GM21381 (cell line): ENCODE data around the gene AXIN1.
"Not testable (repeated sequence)": the region's sequence is repeated elsewhere in the genome, so short reads cannot be mapped to it uniquely, and the experiment has no call there.

Experiments
- ATAC-seq: cut with Tn5 transposase; IDR thresholded peaks from one replicate; pipeline ENCODE4 v1.9.1; 2021; ENCODE audit warnings: mild to moderate bottlenecking, moderate library complexity; ENCODE audit not compliant: unreplicated experiment

The AXIN1 gene

DNA sequence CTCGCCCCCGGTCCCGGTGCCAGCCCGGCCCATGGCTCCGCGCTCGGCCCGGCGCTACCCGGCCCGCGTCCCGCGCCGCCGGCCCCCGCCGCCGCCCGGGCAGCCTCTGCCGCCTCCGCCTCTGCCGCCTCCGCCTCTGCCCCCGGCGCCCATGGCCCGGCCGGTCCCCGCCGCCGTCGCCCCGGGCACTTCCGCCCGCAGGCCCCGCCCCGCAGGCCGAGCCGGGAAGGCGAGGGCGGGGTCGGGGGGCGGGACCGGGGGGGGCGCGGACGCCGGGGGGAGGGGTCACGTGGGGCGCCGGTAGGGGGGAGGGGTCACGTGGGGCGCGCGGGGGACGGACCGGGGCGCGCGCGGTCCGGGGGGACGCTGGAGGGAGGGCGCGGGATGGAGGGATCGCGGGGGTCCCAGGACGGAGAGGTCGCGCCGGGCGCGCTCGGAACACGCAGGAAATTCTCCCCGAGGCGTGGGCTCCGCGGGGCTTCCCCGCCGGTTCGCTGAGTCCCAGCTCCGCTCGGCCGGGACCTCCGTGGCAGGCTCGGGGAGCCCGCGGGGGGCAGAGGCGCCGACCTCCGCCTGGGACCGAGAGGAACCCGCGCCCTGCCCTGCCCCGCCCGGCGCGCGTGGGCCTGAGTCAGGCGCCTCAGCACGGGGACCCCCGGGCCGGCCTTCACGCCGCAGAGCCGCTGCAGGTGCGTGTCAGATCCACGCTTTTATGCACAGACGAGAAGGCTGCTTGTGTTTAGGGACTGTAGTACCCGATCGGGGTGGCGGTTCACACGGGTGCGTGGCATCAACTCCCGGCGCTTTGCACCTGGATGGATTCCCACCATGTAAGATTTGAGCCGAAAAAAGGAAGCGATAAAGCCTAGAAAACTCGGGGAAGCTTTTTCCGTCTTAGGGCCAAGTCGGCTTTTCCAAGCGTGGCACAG, 29.5 kb upstream of the AXIN1 start, which contains the start of gene PGAP6:
Gene PGAP6, minus strand, starts transcription at position 190 of the 929 bp plus-strand sequence. Its CDS starts 157 bp downstream, at position 33.
- peak; percentile 61 for ATAC-seq

DNA sequence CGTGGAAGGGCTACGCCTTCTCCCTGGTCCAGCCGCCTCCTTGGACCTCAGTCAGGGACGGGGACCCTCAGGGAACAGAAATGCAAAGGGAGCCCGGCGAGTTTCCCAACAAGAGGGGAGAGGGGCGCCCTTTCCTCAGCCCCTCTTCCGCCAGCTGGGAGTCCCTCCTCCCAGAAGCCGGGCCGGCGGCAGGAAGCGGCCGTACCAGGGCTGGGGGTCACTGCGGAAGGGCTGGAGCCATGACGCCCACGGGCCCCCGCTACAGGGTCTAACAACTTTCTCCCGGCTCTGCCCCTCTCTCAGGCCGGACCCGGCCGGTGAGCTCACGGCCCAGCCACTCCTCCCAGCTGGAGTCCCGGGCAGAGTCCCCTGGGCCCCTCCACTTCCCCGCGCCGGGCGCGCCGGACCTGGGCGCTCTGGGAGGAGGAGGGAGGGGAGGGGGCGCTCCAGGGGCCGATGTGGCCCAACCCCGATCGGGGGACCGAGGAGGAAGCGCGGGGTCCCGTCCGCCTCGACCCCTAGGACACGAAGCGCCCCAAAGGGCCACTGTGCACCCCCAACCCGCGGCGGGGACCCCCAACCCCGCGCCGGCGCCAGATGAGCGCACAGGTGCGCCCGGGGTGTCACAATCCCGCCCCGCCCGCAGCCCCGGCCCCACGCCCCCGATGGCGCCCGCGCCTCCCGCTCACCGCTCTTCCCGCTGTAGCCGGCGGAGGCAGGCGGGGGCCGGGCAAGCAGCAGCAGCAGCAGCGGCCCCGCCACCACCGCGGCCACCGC, 28.7 kb upstream of the AXIN1 start:
- peak; percentile 17 for ATAC-seq

DNA sequence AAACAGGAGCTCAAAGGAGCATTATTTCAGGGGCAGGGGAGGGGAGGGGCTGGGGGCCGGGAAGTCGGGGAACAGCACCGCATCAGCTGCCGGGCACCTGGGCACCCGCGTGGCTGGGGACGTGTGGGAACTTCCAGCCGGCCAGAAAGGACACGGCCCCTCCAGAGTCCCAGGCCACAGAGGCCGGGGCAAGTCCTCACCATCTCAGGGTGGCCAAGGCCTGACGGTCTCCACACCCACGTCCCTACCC, 28.2 kb upstream of the AXIN1 start:
- ATAC-seq = no peak

GRCh38 chr16:379961-380761, 27.6 kb upstream of the AXIN1 start:
- ATAC-seq = no peak

DNA sequence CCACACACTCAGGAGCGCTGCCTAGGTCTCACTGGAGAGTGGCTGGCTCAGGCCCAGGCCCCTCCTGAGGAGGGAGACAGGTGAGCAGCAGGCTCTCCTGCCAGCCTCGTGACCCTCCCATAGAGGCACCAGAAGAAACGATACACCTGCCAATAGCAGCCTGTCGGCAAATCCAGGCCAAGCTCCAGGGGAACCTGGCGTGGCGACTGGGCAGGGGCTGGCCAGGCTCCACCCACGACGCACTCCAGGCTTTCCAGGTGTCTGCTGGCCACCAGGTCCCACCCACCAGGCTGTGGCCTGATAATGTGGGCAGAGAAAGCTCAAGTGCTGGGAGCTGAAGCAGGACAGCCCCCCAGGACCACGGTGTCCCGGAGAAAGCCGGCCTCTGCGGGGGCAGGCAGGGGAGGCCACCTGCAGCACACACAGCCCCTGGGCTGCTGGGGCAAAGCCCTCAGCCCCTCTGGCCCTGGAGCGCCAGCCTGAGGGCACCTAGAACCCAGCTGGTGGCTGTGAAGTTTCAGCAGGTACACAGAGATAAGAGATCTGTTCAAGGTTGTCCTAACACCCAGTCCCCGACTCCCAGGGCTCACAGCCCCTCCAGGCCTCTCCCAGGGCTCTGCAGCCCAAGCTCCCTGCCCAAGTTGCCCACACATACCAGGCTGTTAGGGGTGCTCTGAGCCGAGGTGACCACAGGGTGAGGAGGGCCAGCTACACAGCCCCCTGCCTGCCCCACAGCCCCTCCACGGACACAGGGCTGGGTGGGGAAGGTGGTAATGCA, 26.8 kb upstream of the AXIN1 start:
- ATAC-seq = no peak

GRCh38 chr16:378821-379182, 26.3 kb upstream of the AXIN1 start:
- no peak for ATAC-seq

GRCh38 chr16:378113-378820, 25.7 kb upstream of the AXIN1 start:
- not testable (repeated sequence) for ATAC-seq

DNA sequence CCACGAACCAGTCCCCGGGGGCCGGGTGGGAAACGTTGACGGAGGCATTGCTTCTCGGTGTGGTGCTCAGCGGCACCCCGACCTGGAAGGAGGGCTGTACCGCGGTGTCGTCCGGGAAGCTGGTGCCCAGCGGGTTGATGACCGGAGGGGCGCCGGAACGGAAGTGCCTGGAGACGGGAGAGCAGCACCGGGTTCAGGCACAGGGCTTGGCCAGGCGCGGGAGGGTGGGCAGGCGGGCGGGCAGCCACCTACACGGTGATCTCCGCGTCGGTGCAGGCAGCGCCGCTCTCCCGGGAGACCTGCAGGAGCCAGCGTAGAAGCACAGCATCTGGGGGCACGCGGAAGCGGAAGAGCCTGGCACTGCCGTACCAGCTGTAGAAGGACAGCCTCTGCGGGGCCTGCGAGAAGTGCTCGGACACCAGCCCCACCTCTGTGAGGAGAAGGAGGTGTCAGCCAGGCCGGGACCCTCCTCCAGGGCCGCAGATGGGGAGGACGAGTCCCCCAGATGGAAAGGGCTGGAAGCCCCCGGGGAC, 25.0 kb upstream of the AXIN1 start:
- no peak for ATAC-seq

DNA sequence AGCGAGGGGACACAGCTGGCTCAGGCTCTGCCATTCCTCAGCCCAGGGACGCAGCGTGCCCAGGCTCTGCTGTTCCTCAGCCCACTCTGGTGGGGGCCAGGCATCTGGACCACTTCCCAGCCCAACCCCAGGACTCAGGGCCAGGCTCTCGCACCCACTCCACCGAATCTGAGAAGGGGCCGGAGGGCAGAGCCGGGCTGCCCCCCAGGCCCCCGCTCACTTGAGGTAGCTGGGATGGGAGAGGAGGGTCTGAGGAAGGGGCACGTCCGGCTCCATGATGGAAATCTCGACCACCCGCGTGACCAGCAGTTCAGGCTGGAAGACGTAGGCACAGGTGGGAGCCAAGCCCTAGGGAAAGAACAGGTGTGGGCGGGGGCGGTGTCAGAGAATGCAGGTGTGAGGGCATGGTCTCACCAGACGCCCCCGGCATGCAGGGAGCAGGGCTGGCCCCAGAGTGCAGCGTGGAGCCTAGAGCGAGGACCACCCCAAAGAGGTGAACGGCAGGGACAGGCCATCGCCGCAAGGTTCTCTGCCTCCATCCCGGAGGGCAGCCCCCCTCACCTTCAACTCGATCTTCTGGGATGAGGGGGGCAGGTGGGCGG, 24.4 kb upstream of the AXIN1 start:
- no peak for ATAC-seq

GRCh38 chr16:375927-376816, 23.6 kb upstream of the AXIN1 start:
- ATAC-seq = no peak

DNA sequence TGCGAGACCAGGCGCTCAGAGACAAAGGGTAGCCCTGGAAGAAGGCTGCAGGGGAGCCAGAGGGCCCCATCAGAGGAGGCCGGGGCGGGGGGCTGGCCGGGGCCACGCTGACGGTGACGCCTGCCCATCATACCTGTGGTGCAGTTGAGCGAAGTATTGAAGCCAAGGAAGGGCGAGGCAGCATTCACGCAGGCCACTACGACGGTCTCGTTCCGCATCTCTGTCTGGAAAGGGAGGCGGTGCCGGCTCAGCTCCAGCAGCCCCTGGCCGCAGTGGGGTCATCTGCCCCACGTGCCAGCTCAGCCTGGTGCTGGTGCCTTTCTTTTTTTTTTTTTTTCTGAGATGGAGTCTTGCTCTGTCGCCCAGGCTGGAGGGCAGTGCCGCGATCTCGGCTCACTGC, 22.7 kb upstream of the AXIN1 start:
- no peak for ATAC-seq

DNA sequence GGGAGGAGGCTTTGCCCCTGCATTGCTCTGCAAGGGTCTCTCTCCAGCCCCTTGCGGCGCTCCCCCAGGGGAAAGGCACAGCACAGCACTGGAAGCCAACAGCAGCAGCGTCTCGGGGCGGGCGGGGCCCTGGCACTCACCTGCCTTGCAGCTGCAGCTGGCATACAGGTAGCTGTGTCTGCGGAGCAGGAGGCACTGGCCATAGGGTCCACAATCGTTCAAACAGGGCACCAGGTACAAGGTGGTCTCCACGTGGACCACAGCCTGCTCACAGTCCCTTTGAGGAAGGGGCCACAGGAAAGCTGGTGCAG, 22.0 kb upstream of the AXIN1 start:
- ATAC-seq = no peak

- no peak for ATAC-seq
These were observed 21.5 kb upstream of the AXIN1 start for GRCh38 chr16:373848-374615.

GRCh38 chr16:373020-373598, 20.6 kb upstream of the AXIN1 start:
- ATAC-seq = no peak

DNA sequence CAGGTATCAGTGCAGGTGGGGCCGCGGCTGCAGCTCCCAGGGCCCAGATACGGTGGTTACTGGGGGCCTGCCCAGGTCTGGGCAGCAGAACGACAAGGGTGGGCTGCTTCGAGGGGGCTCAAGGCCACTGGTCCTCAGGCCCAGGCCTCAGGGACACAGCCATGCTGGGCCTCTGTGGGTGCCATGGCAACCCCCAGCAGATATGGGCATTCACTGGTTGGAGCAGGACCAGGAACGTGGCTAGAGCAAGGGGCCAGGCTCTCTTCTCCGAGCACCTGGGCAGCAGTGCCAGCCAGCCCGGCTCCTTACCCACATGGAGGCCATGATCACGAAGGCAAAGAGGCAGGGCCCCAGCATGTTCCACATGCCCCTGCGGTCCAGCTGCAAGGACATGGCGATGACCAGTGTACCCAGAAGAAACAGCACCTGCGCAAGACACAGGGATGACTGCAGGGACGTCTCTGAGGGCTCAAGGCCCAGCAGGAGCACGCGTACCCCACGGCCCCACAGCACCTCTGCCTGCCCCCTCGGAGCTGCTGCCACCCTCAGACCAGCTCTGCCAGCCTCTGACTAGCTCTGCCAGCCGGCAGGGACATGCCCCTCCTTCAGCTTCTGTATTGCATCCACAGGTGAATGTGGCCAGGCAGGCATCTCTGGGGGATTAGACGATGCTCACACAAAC, 19.9 kb upstream of the AXIN1 start:
- ATAC-seq = no peak

DNA sequence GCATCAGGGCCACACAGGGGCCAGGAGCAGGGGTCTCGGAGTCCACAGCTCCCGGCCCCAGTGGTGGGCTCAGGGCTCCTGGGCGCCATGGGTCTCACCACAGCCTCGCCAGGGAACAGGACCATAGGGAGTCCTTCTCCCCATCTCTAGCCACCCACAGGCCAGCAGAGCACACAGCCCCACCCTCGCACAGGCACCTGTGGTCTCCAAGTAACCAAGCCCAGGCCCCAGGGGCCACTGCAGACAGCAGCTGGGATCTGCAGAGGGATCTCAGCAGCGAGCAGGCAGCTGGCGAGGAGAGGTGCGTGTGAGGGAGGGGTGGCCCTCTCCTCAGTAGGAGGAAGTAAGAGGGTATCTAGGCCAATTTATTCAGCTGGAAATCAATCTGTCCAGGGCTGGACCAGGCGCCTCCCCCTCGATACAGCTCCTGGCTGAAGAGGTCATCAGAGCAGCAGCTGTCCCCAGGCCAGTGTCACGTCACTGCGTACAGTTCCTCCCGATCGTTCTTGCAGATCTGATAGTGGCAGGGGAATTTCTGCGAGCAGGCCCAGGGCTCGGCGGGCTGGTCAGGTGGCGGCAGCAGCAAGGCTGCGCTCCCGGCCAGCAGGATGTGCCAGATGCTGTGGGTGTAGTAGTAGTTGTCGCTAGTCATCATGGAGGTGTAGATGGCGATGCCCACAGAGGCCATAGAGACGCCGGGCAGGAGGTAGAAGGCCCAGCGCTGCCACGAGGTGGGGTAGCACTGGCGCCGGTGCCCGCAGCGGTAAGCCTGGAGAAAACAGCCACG, 19.2 kb upstream of the AXIN1 start:
- no peak for ATAC-seq
